Endothelial cell of umbilical vein (primary cell): ENCODE results near the gene BCL2. TPM values are rescaled to one million over a fixed set of nuclear protein-coding genes. Genes with fewer than 3 reads are reported as not detected.

ENCODE experiments used
- BruUV-seq: library from RNA; stranded (reverse); fragments of 400-500 nt; replicated peaks from 2 replicates; lab custom pipeline; 2021; lab: Mats Ljungman, UMichigan
- CTCF ChIA-PET: fragments of 300-600, 350-600 bp; sonication (Branson Sonifier 250); formaldehyde crosslinking; loops from one replicate; lab custom pipeline; 2021; ENCODE audit warnings: antibody characterized with exemption, inconsistent platforms; lab: Charles Lee
- POLR2A ChIA-PET: fragments of 300-600, 350-600 bp; sonication (Branson Sonifier 250); formaldehyde crosslinking; loops from one replicate; lab custom pipeline; 2021; ENCODE audit warnings: antibody characterized with exemption, inconsistent platforms; lab: Charles Lee
- DNase-seq: peaks from one replicate; pipeline ENCODE4 v3.0.0-alpha.2; 2011; ENCODE audit warnings: low read depth, low spot score
- FAIRE-seq: peaks from 2 replicates; lab custom pipeline; 2011; peaks lifted over from hg19 to GRCh38; lab: Jason Lieb, UNC
- H2AFZ ChIP-seq: 2 replicates; pipeline ENCODE4 v1.6.0; 2012; ENCODE audit warnings: low read depth, low read length, control low read depth, inconsistent platforms
- H3K27ac ChIP-seq: 2 replicates; pipeline ENCODE4 v1.5.1; 2011; ENCODE audit warnings: low read depth, mild to moderate bottlenecking, control low read depth, low read length, moderate library complexity; ENCODE audit not compliant: insufficient read depth
- H3K27me3 ChIP-seq, 2 experiments: 2 replicates each; pipeline versions ENCODE4 v1.6.0 to v1.6.1; 2011; ENCODE audit warnings: low read length in 2 of 2, mixed read lengths in 1 of 2; ENCODE audit not compliant: control insufficient read depth in 2 of 2, insufficient read depth in 2 of 2
- H3K36me3 ChIP-seq, 2 experiments: 2 replicates in 1 of 2; 3 replicates in 1 of 2; pipeline ENCODE4 v1.5.1; 2011; ENCODE audit warnings: low read length in 2 of 2, mild to moderate bottlenecking in 1 of 2, moderate library complexity in 1 of 2; ENCODE audit not compliant: control insufficient read depth in 2 of 2, insufficient read depth in 2 of 2; ENCODE audit errors: extremely low read depth in 1 of 2
- H3K4me1 ChIP-seq: 3 replicates; pipeline ENCODE4 v1.5.1; 2011; ENCODE audit warnings: mild to moderate bottlenecking, low read length; ENCODE audit not compliant: control insufficient read depth, insufficient read depth; ENCODE audit errors: extremely low read depth
- H3K4me2 ChIP-seq: 2 replicates; pipeline ENCODE4 v1.6.1; 2011; ENCODE audit warnings: low read length, control low read depth, mixed read lengths; ENCODE audit not compliant: insufficient read depth
- H3K4me3 ChIP-seq, 3 experiments: fragments of 200-600 bp in 1 of 3; sonication (generic), shearing (Covaris generic) in 1 of 3; replicated peaks in 1 of 3; 2 replicates each; pipeline ENCODE4 v1.5.1; 2011 to 2016; ENCODE audit warnings: control low read depth in 3 of 3, low read length in 3 of 3, mild to moderate bottlenecking in 2 of 3, inconsistent platforms in 1 of 3, low read depth in 1 of 3, moderate library complexity in 1 of 3; ENCODE audit not compliant: insufficient read depth in 1 of 3
- H3K79me2 ChIP-seq: 2 replicates; pipeline ENCODE4 v1.6.0; 2012; ENCODE audit warnings: low read length, inconsistent platforms; ENCODE audit not compliant: control insufficient read depth, insufficient read depth
- H3K9ac ChIP-seq: replicated peaks from 2 replicates; pipeline ENCODE3; 2011; ENCODE audit warnings: low read length, control low read depth; ENCODE audit not compliant: insufficient read depth; ENCODE audit errors: extremely low read depth
- H3K9me1 ChIP-seq: replicated peaks from 3 replicates; pipeline ENCODE4 v1.6.0; 2011; ENCODE audit warnings: mild to moderate bottlenecking, low read length; ENCODE audit not compliant: control insufficient read depth, insufficient read depth; ENCODE audit errors: extremely low read depth
- H3K9me3 ChIP-seq: replicated peaks from 2 replicates; pipeline ENCODE4 v1.5.1; 2012; ENCODE audit warnings: low read length, inconsistent platforms; ENCODE audit not compliant: control insufficient read depth, insufficient read depth
- H4K20me1 ChIP-seq: replicated peaks from 2 replicates; pipeline ENCODE3; 2011; ENCODE audit warnings: mild to moderate bottlenecking, low read length; ENCODE audit not compliant: control insufficient read depth, insufficient read depth; ENCODE audit errors: extremely low read depth
- EZH2 ChIP-seq: IDR thresholded peaks from 2 replicates; pipeline ENCODE4 v1.6.1; 2012; ENCODE audit warnings: borderline replicate concordance, low read depth, mild to moderate bottlenecking, moderate library complexity, low read length, inconsistent platforms; ENCODE audit not compliant: severe bottlenecking
- FOS ChIP-seq: IDR thresholded peaks from 2 replicates; pipeline ENCODE4 v1.6.1; 2011; ENCODE audit warnings: mild to moderate bottlenecking, low read length, moderate library complexity, borderline replicate concordance; ENCODE audit not compliant: insufficient read depth
- GATA2 ChIP-seq: IDR thresholded peaks from 2 replicates; pipeline ENCODE4 v1.7.0; 2011; ENCODE audit warnings: low read depth, mild to moderate bottlenecking, moderate library complexity, mixed read lengths, low read length; ENCODE audit not compliant: insufficient read length, insufficient read depth
- JUN ChIP-seq: IDR thresholded peaks from 2 replicates; pipeline ENCODE4 v1.6.1; 2011; ENCODE audit warnings: borderline replicate concordance, low read depth; ENCODE audit not compliant: insufficient read length, insufficient read depth
- MYC ChIP-seq: IDR thresholded peaks from one replicate; pipeline ENCODE4 v1.6.1; 2011; ENCODE audit warnings: mild to moderate bottlenecking, low read depth, low read length
- POLR2A ChIP-seq: IDR thresholded peaks from 2 replicates; pipeline ENCODE4 v1.6.1; 2012; ENCODE audit warnings: low read depth, mild to moderate bottlenecking, control low read depth, low read length
- POLR2AphosphoS5 ChIP-seq: IDR thresholded peaks from 2 replicates; pipeline ENCODE4 v1.6.1; 2012; ENCODE audit warnings: low read depth, mild to moderate bottlenecking, control low read depth, low read length, moderate library complexity; ENCODE audit not compliant: insufficient read depth
- dilution Hi-C: fragments of 300-500 bp; cut with MboI; formaldehyde crosslinking; loops from one replicate; pipeline ENCODE4 v1.15.0; 2019; ENCODE audit warnings: low sequenced_read_pairs; ENCODE audit not compliant: extremely low pct_ligation_motif_present
- intact Hi-C: fragments of 100-400 bp; cut with micrococcal nuclease; formaldehyde crosslinking; loops from one replicate; pipeline ENCODE4 v1.10.0; 2022
- polyA plus RNA-seq, 4 experiments: library from polyadenylated mRNA; depleted of rRNA in 3 of 4; stranded (reverse) in 3 of 4; unstranded in 1 of 4; fragments of >200 nt; gene quantifications; 2 replicates each; pipeline versions ENCODE4 v1.2.1 to v1.2.3, GENCODE V29; 2011 to 2012; ENCODE audit warnings: missing spikeins in 1 of 4
- total RNA-seq: library from RNA; stranded (reverse); gene quantifications from 2 replicates; pipeline ENCODE4 v1.2.3, GENCODE V29; 2021
- TF ChIP-seq, protein P1 (sequence below): IDR thresholded peaks from 2 replicates; pipeline ENCODE4 v1.6.1; 2011; ENCODE audit not compliant: insufficient read depth, insufficient read length
- TF ChIP-seq, protein P2 (sequence below), 2 donors: IDR thresholded peaks; 1 replicate in 1 of 2; 2 replicates in 1 of 2; pipeline ENCODE4 v1.5.1; 2011; ENCODE audit warnings: low read length in 2 of 2, mild to moderate bottlenecking in 2 of 2, moderate library complexity in 2 of 2, control low read depth in 1 of 2, inconsistent platforms in 1 of 2, low read depth in 1 of 2; ENCODE audit not compliant: insufficient read depth in 1 of 2; ENCODE audit errors: extremely low read depth in 1 of 2

The BCL2 gene
- total and polyA plus RNA-seq, 2 donors (not counting 3 experiments of a cell fraction or from before 2014, with no cell fraction given): 0.35 to 5.0 TPM

DNA sequence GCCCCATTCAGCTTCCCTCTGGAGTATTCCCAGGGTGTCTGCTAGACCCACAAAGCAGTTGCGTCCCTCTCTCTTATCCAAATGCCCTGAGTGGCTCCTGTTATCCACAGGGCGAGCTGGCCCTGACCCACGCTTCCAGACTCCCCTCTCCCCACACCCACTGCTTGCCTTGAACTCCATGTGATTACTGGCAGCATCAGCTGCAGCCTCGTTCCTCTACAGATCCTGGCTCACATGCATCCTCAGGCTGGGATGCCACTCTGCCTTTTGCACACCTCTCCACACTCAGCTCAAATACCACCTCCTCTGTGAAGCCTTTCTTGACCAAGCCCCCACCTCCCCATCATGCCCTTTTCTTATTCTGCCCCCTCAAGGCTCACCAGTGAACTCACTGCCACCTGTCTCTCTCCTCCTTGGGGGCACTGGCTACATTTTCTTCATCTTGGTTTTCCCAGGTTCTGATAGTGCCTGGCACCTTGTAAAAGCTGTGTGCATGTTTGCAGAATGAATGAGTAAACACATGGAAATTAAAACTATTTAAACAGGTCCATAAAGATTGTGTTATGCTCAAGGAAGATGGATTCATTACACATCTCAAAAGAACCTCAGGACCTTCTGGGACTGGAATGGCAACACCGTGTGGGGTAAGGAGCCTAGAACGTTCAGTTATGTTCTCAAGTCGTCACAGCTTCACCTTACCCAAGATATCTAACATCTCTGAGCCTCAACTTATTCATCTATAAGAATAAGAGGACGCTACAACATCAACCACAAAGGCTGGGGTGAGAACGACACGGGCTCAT lies 165.0 kb downstream of the BCL2 start:
- Histone ChIP-seq H3K9ac (no peak overlapping the region), H3K27me3 (peaks cover 14 to 16% of the 10 kb centered on the region in 2 experiments), H4K20me1 (no peaks in the 10 kb centered on the region), H3K4me1 (no peaks in the 10 kb centered on the region), H2AFZ (no peak overlapping the region), H3K4me3 (no peak overlapping the region), H3K36me3 (no peaks in the 10 kb centered on the region), H3K9me3 (no peaks in the 10 kb centered on the region), H3K9me1 (no peaks in the 10 kb centered on the region), H3K79me2 (no peaks in the 10 kb centered on the region), H3K4me2 (no peak overlapping the region), H3K27ac (no peak overlapping the region)
- FAIRE-seq (no peak), DNase-seq (no peak)
- POLR2A ChIA-PET: no interaction called here
- no TSS peak for BruUV-seq
- dilution Hi-C loops (no loop called here), intact Hi-C loops (loop anchor here (1.0 to 2.0 kb wide), 5 partner anchors 16 to 168 kb away; no protein-coding TSS in a partner anchor)
- CTCF ChIA-PET: interaction anchor here (0.8 to 6.4 kb wide), 13 partner anchors 10 to 285 kb away, joined by 3 to 63 read pairs (median 5); partner anchors contain the start of gene BCL2
- TF ChIP-seq GATA2 (no peak), MYC (no peak), FOS (no peak), EZH2 (no peak), JUN (no peak), POLR2A (no peak), POLR2AphosphoS5 (no peak)
- TF ChIP-seq, protein P1, sequence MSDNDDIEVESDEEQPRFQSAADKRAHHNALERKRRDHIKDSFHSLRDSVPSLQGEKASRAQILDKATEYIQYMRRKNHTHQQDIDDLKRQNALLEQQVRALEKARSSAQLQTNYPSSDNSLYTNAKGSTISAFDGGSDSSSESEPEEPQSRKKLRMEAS: no peak
- TF ChIP-seq, protein P2, sequence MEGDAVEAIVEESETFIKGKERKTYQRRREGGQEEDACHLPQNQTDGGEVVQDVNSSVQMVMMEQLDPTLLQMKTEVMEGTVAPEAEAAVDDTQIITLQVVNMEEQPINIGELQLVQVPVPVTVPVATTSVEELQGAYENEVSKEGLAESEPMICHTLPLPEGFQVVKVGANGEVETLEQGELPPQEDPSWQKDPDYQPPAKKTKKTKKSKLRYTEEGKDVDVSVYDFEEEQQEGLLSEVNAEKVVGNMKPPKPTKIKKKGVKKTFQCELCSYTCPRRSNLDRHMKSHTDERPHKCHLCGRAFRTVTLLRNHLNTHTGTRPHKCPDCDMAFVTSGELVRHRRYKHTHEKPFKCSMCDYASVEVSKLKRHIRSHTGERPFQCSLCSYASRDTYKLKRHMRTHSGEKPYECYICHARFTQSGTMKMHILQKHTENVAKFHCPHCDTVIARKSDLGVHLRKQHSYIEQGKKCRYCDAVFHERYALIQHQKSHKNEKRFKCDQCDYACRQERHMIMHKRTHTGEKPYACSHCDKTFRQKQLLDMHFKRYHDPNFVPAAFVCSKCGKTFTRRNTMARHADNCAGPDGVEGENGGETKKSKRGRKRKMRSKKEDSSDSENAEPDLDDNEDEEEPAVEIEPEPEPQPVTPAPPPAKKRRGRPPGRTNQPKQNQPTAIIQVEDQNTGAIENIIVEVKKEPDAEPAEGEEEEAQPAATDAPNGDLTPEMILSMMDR (IDR thresholded peaks at IDR 0.05; ENCODE audit: extremely low read depth in 1 of 2, insufficient read depth in 1 of 2, low read depth in 1 of 2, low read length in 2 of 2): no peak
